Measurements from ENCODE around the gene TMEM82. TPM values are rescaled to one million over a fixed set of nuclear protein-coding genes. Genes with fewer than 3 reads are reported as not detected.
A peak's percentile ranks its signal among the peaks of the same experiment; 100 is the strongest.

The TMEM82 gene
- total RNA-seq, 1 donor from 2014 or later = not detected

GRCh38 chr1:15736038-15736891 lies 6.0 kb upstream of the TMEM82 start, which contains the start of gene SLC25A34:
TSS of gene SLC25A34 (plus strand) at chr1:15736258. CDS start at chr1:15736486, 228 bp downstream.
- no peak for DNase-seq (ENCODE audit: low spot score)

GRCh38 chr1:15736892-15737261 lies 5.4 kb upstream of the TMEM82 start:
- no peak for DNase-seq (ENCODE audit: low spot score)

- DNase-seq (ENCODE audit: low spot score) = no peak
Observed at GRCh38 chr1:15737324-15738319, 4.7 kb upstream of the TMEM82 start.

- no peak for DNase-seq (ENCODE audit: low spot score)
Observed at GRCh38 chr1:15738416-15739113, 3.7 kb upstream of the TMEM82 start.

GRCh38 chr1:15739259-15739658 lies 3.0 kb upstream of the TMEM82 start:
- DNase-seq (ENCODE audit: low spot score) = no peak

- DNase-seq (ENCODE audit: low spot score) = no peak
Observed at GRCh38 chr1:15739745-15740144, 2.6 kb upstream of the TMEM82 start.

GRCh38 chr1:15740924-15741850 lies 1.1 kb upstream of the TMEM82 start:
- peak; percentile 85 for DNase-seq (ENCODE audit: low spot score)

GRCh38 chr1:15744122-15744679 lies 1.9 kb downstream of the TMEM82 start:
- no peak for DNase-seq (ENCODE audit: low spot score)

GRCh38 chr1:15747378-15747777 lies 5.1 kb downstream of the TMEM82 start:
- no peak for DNase-seq (ENCODE audit: low spot score)

GRCh38 chr1:15748264-15748663 lies 6.0 kb downstream of the TMEM82 start:
- DNase-seq (ENCODE audit: low spot score) = no peak

GRCh38 chr1:15748690-15749398 lies 6.5 kb downstream of the TMEM82 start:
- DNase-seq (ENCODE audit: low spot score) = no peak

- no peak for DNase-seq (ENCODE audit: low spot score)
Observed at GRCh38 chr1:15749399-15750291, 7.3 kb downstream of the TMEM82 start.

- no peak for DNase-seq (ENCODE audit: low spot score)
Observed at GRCh38 chr1:15750924-15751323, 8.6 kb downstream of the TMEM82 start.

GRCh38 chr1:15751717-15752116 lies 9.4 kb downstream of the TMEM82 start:
- DNase-seq (ENCODE audit: low spot score) = no peak

GRCh38 chr1:15753776-15754175 lies 11.5 kb downstream of the TMEM82 start:
- no peak for DNase-seq (ENCODE audit: low spot score)

GRCh38 chr1:15755021-15755645 lies 12.8 kb downstream of the TMEM82 start:
- DNase-seq (ENCODE audit: low spot score) = no peak

- no peak for DNase-seq (ENCODE audit: low spot score)
Observed at GRCh38 chr1:15755646-15756040, 13.3 kb downstream of the TMEM82 start.

All from ureter (tissue), 1 donor.